H1 (cell line): Measurements from ENCODE around the gene TMC6. TPM values are rescaled to one million over a fixed set of nuclear protein-coding genes. Genes with fewer than 3 reads are reported as not detected.

Experiments used
- CTCF ChIA-PET: fragments of 300-600 bp; sonication (Branson Sonifier 250); formaldehyde crosslinking; loops from one replicate; lab custom pipeline; 2021; ENCODE audit not compliant: partially characterized antibody; lab: Charles Lee
- POLR2A ChIA-PET: fragments of 300-600 bp; sonication (Branson Sonifier 250); formaldehyde crosslinking; loops from one replicate; lab custom pipeline; 2021; ENCODE audit warnings: inconsistent platforms; ENCODE audit not compliant: partially characterized antibody; lab: Charles Lee
- DNase-seq, 2 experiments: peaks; one replicate each; pipeline versions ENCODE4 v3.0.0 to v3.0.0-alpha.2; 2010 to 2022; ENCODE audit warnings: low spot score in 2 of 2, low read depth in 1 of 2, mixed read lengths in 1 of 2
- FAIRE-seq: peaks from 2 replicates; lab custom pipeline; 2011; peaks lifted over from hg19 to GRCh38; lab: Jason Lieb, UNC
- H2AFZ ChIP-seq: 2 replicates; pipeline ENCODE4 v1.8.1; 2012; ENCODE audit warnings: low read length, inconsistent platforms
- H2AK5ac ChIP-seq: 2 replicates; pipeline ENCODE4 v1.6.1; 2013; ENCODE audit warnings: low read depth, low read length
- H2BK120ac ChIP-seq: replicated peaks from 2 replicates; pipeline ENCODE3; 2013; ENCODE audit warnings: low read depth, low read length, inconsistent platforms
- H2BK12ac ChIP-seq: 2 replicates; pipeline ENCODE4 v1.6.1; 2013; ENCODE audit warnings: low read depth, low read length
- H2BK15ac ChIP-seq: 2 replicates; pipeline ENCODE4 v1.6.1; 2013; ENCODE audit warnings: low read length
- H2BK20ac ChIP-seq: 2 replicates; pipeline ENCODE4 v1.6.1; 2013; ENCODE audit warnings: low read length
- H2BK5ac ChIP-seq: 2 replicates; pipeline ENCODE4 v1.6.1; 2013; ENCODE audit warnings: low read depth, low read length
- H3K14ac ChIP-seq: 2 replicates; pipeline ENCODE4 v1.6.1; 2013; ENCODE audit warnings: inconsistent platforms; ENCODE audit not compliant: insufficient read length
- H3K18ac ChIP-seq: 2 replicates; pipeline ENCODE4 v1.6.1; 2013; ENCODE audit warnings: low read length; ENCODE audit errors: extremely low read depth
- H3K23ac ChIP-seq: 2 replicates; pipeline ENCODE4 v1.6.1; 2013; ENCODE audit warnings: inconsistent platforms; ENCODE audit not compliant: insufficient read length
- H3K23me2 ChIP-seq: 2 replicates; pipeline ENCODE4 v1.6.1; 2013; ENCODE audit warnings: low read depth, low read length
- H3K27ac ChIP-seq: 2 replicates; pipeline ENCODE4 v1.6.1; 2011; ENCODE audit warnings: low read depth, low read length, inconsistent platforms
- H3K27me3 ChIP-seq, 4 experiments: replicated peaks in 1 of 4; 1 replicate in 1 of 4; 2 replicates in 3 of 4; pipeline versions ENCODE4 v1.6.1 to v1.8.1; 2011 to 2013; ENCODE audit warnings: low read length in 3 of 4, mild to moderate bottlenecking in 3 of 4, inconsistent platforms in 2 of 4, mixed read lengths in 2 of 4, moderate library complexity in 1 of 4; ENCODE audit not compliant: control insufficient read depth in 3 of 4, insufficient read depth in 3 of 4; ENCODE audit errors: extremely low read depth in 1 of 4
- H3K36me3 ChIP-seq, 4 experiments: 2 replicates each; pipeline versions ENCODE4 v1.6.1 to v1.8.1; 2011 to 2013; ENCODE audit warnings: mild to moderate bottlenecking in 4 of 4, low read length in 3 of 4, moderate library complexity in 2 of 4, control low read depth in 1 of 4, inconsistent platforms in 1 of 4; ENCODE audit not compliant: insufficient read depth in 4 of 4, control insufficient read depth in 2 of 4
- H3K4ac ChIP-seq: replicated peaks from 2 replicates; pipeline ENCODE3; 2013; ENCODE audit warnings: low read length, low read depth, mixed read lengths, inconsistent platforms; ENCODE audit not compliant: insufficient read length
- H3K4me1 ChIP-seq, 4 experiments: replicated peaks in 1 of 4; 1 replicate in 1 of 4; 2 replicates in 3 of 4; pipeline versions ENCODE4 v1.6.1 to v1.8.1; 2011 to 2013; ENCODE audit warnings: low read length in 3 of 4, inconsistent platforms in 2 of 4, mixed read lengths in 1 of 4; ENCODE audit not compliant: insufficient read depth in 4 of 4, control insufficient read depth in 3 of 4
- H3K4me2 ChIP-seq, 2 experiments: 2 replicates each; pipeline versions ENCODE4 v1.6.1 to v1.8.1; 2011 to 2013; ENCODE audit warnings: low read depth in 2 of 2, low read length in 2 of 2, control low read depth in 1 of 2, inconsistent platforms in 1 of 2, mild to moderate bottlenecking in 1 of 2; ENCODE audit not compliant: insufficient read depth in 1 of 2
- H3K4me3 ChIP-seq, 4 experiments: fragments of 200-600, 300-600 bp in 1 of 4; sonication (generic), shearing (Covaris generic), sonication (Bioruptor Twin) in 1 of 4; 2 replicates each; pipeline versions ENCODE4 v1.5.1 to v1.8.1; 2011 to 2016; ENCODE audit warnings: low read length in 4 of 4, low read depth in 3 of 4, control low read depth in 2 of 4, inconsistent platforms in 2 of 4, mild to moderate bottlenecking in 2 of 4, mixed read lengths in 1 of 4, moderate library complexity in 1 of 4; ENCODE audit not compliant: insufficient read depth in 2 of 4; ENCODE audit errors: extremely low read depth in 1 of 4
- H3K56ac ChIP-seq: replicated peaks from 2 replicates; pipeline ENCODE3; 2013; ENCODE audit warnings: low read depth, mild to moderate bottlenecking, mixed read lengths, low read length, inconsistent platforms; ENCODE audit not compliant: insufficient read length
- H3K79me1 ChIP-seq: 2 replicates; pipeline ENCODE4 v1.6.1; 2013; ENCODE audit warnings: low read depth, low read length, control low read depth
- H3K79me2 ChIP-seq, 2 experiments: 2 replicates each; pipeline versions ENCODE4 v1.6.1 to v1.8.1; 2012 to 2013; ENCODE audit warnings: low read length in 2 of 2, mild to moderate bottlenecking in 2 of 2, inconsistent platforms in 1 of 2; ENCODE audit not compliant: insufficient read depth in 2 of 2, control insufficient read depth in 1 of 2
- H3K9ac ChIP-seq, 4 experiments: replicated peaks in 1 of 4; 1 replicate in 1 of 4; 2 replicates in 3 of 4; pipeline versions ENCODE4 v1.6.1 to v1.8.1; 2011 to 2013; ENCODE audit warnings: low read depth in 3 of 4, low read length in 3 of 4, control low read depth in 2 of 4, mild to moderate bottlenecking in 2 of 4, moderate library complexity in 2 of 4, inconsistent platforms in 1 of 4; ENCODE audit errors: extremely low read depth in 1 of 4
- H3K9me3 ChIP-seq, 2 experiments: 2 replicates each; pipeline versions ENCODE4 v1.6.1 to v1.8.1; 2012 to 2013; ENCODE audit warnings: mild to moderate bottlenecking in 2 of 2, moderate library complexity in 2 of 2, control low read depth in 1 of 2, inconsistent platforms in 1 of 2, low read depth in 1 of 2, low read length in 1 of 2, mixed read lengths in 1 of 2; ENCODE audit not compliant: insufficient read depth in 2 of 2
- H4K20me1 ChIP-seq, 2 experiments: replicated peaks in 1 of 2; 2 replicates each; pipeline versions ENCODE3 to v1.8.1; 2011 to 2013; ENCODE audit warnings: inconsistent platforms in 2 of 2, low read length in 2 of 2, mild to moderate bottlenecking in 1 of 2; ENCODE audit not compliant: insufficient read depth in 2 of 2, control insufficient read depth in 1 of 2
- H4K5ac ChIP-seq: 2 replicates; pipeline ENCODE4 v1.6.1; 2013; ENCODE audit warnings: low read length, low read depth, mixed read lengths, inconsistent platforms; ENCODE audit not compliant: insufficient read length
- H4K8ac ChIP-seq: 2 replicates; pipeline ENCODE4 v1.8.0; 2013; ENCODE audit warnings: mild to moderate bottlenecking, moderate library complexity, low read length, inconsistent platforms; ENCODE audit not compliant: insufficient read depth; ENCODE audit errors: extremely low read depth
- H4K91ac ChIP-seq: replicated peaks from 2 replicates; pipeline ENCODE3; 2013; ENCODE audit warnings: low read length, mixed read lengths, inconsistent platforms; ENCODE audit not compliant: insufficient read length
- GTF2F1 ChIP-seq: IDR thresholded peaks from 2 replicates; pipeline ENCODE4 v1.6.1; 2012; ENCODE audit warnings: low read depth, low read length, improper control_type of control experiment, borderline replicate concordance
- MAX ChIP-seq: IDR thresholded peaks from 2 replicates; pipeline ENCODE4 v1.6.1; 2012; ENCODE audit warnings: inconsistent platforms
- RXRA ChIP-seq: IDR thresholded peaks from 2 replicates; pipeline ENCODE4 v1.6.1; 2011; ENCODE audit warnings: low read depth, mild to moderate bottlenecking, low read length, moderate library complexity; ENCODE audit not compliant: insufficient read depth
- SP2 ChIP-seq: IDR thresholded peaks from 2 replicates; pipeline ENCODE4 v1.6.1; 2012; ENCODE audit warnings: mild to moderate bottlenecking, low read length, inconsistent platforms
- SUZ12 ChIP-seq: fragments of 200-600 bp; sonication (generic); IDR thresholded peaks from 2 replicates; pipeline ENCODE4 v1.6.1; 2012; ENCODE audit warnings: mild to moderate bottlenecking, inconsistent platforms, low read length, moderate library complexity, mixed read lengths
- WGBS, 2 experiments: shearing (Covaris generic) in 1 of 2; methylation state at CpG; one replicate each; pipeline versions ENCODE4 v1.1.6 to v1.1.7; 2013 to 2015; ENCODE audit warnings: low lambda C conversion rate in 2 of 2, mixed read lengths in 2 of 2, inconsistent platforms in 1 of 2, low coverage in 1 of 2, missing lambda C conversion rate in 1 of 2; ENCODE audit not compliant: insufficient replicate concordance in 2 of 2, insufficient coverage in 1 of 2, insufficient read length in 1 of 2; ENCODE audit errors: extremely low coverage in 1 of 2, missing lambda C conversion rate in 1 of 2; 5-methylcytosine and 5-hydroxymethylcytosine counted together
- polyA plus RNA-seq, 7 experiments: library from polyadenylated mRNA; depleted of rRNA in 3 of 7; stranded (reverse) in 5 of 7; unstranded in 2 of 7; fragments of >200 nt in 5 of 7; fragments of 200-250 nt in 2 of 7; gene quantifications; 1 replicate in 5 of 7; 2 replicates in 1 of 7; 4 replicates in 1 of 7; pipeline versions ENCODE4 v1.2.1 to v1.2.3, GENCODE V29; 2011 to 2013; ENCODE audit warnings: missing spikeins in 2 of 7, mixed read lengths in 2 of 7
- total RNA-seq: library from RNA; stranded (reverse); fragmentation: NEBNext Ultra II Directional; extraction: Animal tissue kit (Norgen Biotek cat#: 25700); gene quantifications from 2 replicates; pipeline ENCODE4 v1.2.1, GENCODE V29; 2021

TMC6 gene
- total and polyA plus RNA-seq, 2 of the 8 experiments (the other 6 are each of a cell fraction or from before 2014, with no cell fraction given), result 39.4 to 77.6 TPM

- Histone ChIP-seq H3K23me2 (no peaks in the 10 kb centered on the region), H3K4me1 (no peaks in the 10 kb centered on the region), H3K27ac (no peak overlapping the region), H2BK12ac (no peak overlapping the region), H3K36me3 (peaks cover 0 to 17% (median 7%) of the 10 kb centered on the region in 4 experiments; a peak in 6 of 8 replicates), H3K56ac (no peak overlapping the region), H3K27me3 (no peaks in the 10 kb centered on the region), H2BK5ac (no peak overlapping the region), H2AK5ac (no peak overlapping the region), H4K20me1 (peaks cover 0 to 1% of the 10 kb centered on the region in 2 experiments), H3K18ac (no peak overlapping the region), H4K5ac (no peak overlapping the region), H3K4me3 (no peak overlapping the region), H3K9me3 (no peaks in the 10 kb centered on the region), H2AFZ (no peak overlapping the region), H3K4ac (no peak overlapping the region), H3K79me1 (no peaks in the 10 kb centered on the region), H4K91ac (no peak overlapping the region), H2BK15ac (no peak overlapping the region), H3K9ac (no peak overlapping the region), H3K79me2 (no peaks in the 10 kb centered on the region), H3K23ac (no peak overlapping the region), H3K4me2 (no peak overlapping the region), H2BK120ac (no peak overlapping the region), H3K14ac (no peak overlapping the region), H4K8ac (no peak overlapping the region), H2BK20ac (no peak overlapping the region)
- DNase-seq (no peak), FAIRE-seq (no peak)
- TF ChIP-seq GTF2F1 (no peak), RXRA (no peak), SUZ12 (no peak), SP2 (no peak), MAX (no peak)
- POLR2A ChIA-PET, result interaction anchor here (0.7 to 1.2 kb wide), 2 partner anchors 39 to 106 kb away, joined by 3 read pairs; partner anchors contain the start of gene TNRC6C
- CTCF ChIA-PET, result interaction anchor here (0.8 to 1.3 kb wide), 2 partner anchors 9 to 20 kb away, joined by 3 to 7 read pairs; no protein-coding TSS in a partner anchor
- WGBS, 2 experiments, result 95% methylated on average over 4 of the region's 4 CpGs; no CpG with 5 or more reads in 1 of the 2 experiments
Observed at GRCh38 chr17:78064708-78065107, 63.8 kb downstream of the TMC6 start.
